Stimulated activated naive CD8-positive, alpha-beta T cell treated with anti-CD3 and anti-CD28 coated beads, Interleukin-15, Interleukin-2, amounts not matched to agents 100 ng/mL and 50 ng/mL, for 24 hours (primary cell): ENCODE measurements around the gene TTLL8.

Experiments used
- H3K27ac Mint-ChIP-seq: one replicate; pipeline ENCODE4 v1.8.0; 2021; ENCODE audit warnings: mild to moderate bottlenecking, mixed read lengths
- H3K27me3 Mint-ChIP-seq: one replicate; pipeline ENCODE4 v1.8.0; 2021; ENCODE audit warnings: mixed read lengths
- H3K36me3 Mint-ChIP-seq: one replicate; pipeline ENCODE4 v1.8.0; 2021; ENCODE audit warnings: low read depth, mixed read lengths
- H3K4me1 Mint-ChIP-seq: one replicate; pipeline ENCODE4 v1.8.0; 2021; ENCODE audit warnings: low read depth, mixed read lengths
- H3K4me3 Mint-ChIP-seq: one replicate; pipeline ENCODE4 v1.8.0; 2021; ENCODE audit warnings: mild to moderate bottlenecking, mixed read lengths
- H3K9me3 Mint-ChIP-seq: one replicate; pipeline ENCODE4 v1.8.0; 2021; ENCODE audit warnings: mixed read lengths

The TTLL8 gene

GRCh38 chr22:50074551-50075530, 16.7 kb upstream of the TTLL8 start:
- Mint-ChIP-seq H3K4me1 (no peaks in the 10 kb centered on the region), H3K9me3 (no peaks in the 10 kb centered on the region), H3K27ac (no peak overlapping the region), H3K27me3 (no peaks in the 10 kb centered on the region), H3K36me3 (no peaks in the 10 kb centered on the region), H3K4me3 (no peak overlapping the region)

- Mint-ChIP-seq H3K4me3 (no peak overlapping the region), H3K27ac (no peak overlapping the region), H3K4me1 (no peaks in the 10 kb centered on the region), H3K27me3 (no peaks in the 10 kb centered on the region), H3K36me3 (no peaks in the 10 kb centered on the region), H3K9me3 (no peaks in the 10 kb centered on the region)
Observed at GRCh38 chr22:50074056-50074455, 16.0 kb upstream of the TTLL8 start.

GRCh38 chr22:50072714-50073538, 14.8 kb upstream of the TTLL8 start:
- no peak overlapping the region for H3K4me3 Mint-ChIP-seq
- no peaks in the 10 kb centered on the region for H3K27me3 Mint-ChIP-seq
- no peaks in the 10 kb centered on the region for H3K36me3 Mint-ChIP-seq
- no peak overlapping the region for H3K27ac Mint-ChIP-seq
- no peaks in the 10 kb centered on the region for H3K9me3 Mint-ChIP-seq
- H3K4me1 Mint-ChIP-seq: no peaks in the 10 kb centered on the region

- H3K36me3 Mint-ChIP-seq: no peaks in the 10 kb centered on the region
- H3K27ac Mint-ChIP-seq: no peak overlapping the region
- H3K4me3 Mint-ChIP-seq: no peak overlapping the region
- H3K9me3 Mint-ChIP-seq: no peaks in the 10 kb centered on the region
- no peaks in the 10 kb centered on the region for H3K4me1 Mint-ChIP-seq
- no peaks in the 10 kb centered on the region for H3K27me3 Mint-ChIP-seq
Observed at GRCh38 chr22:50072167-50072555, 14.1 kb upstream of the TTLL8 start.

GRCh38 chr22:50071432-50072166, 13.5 kb upstream of the TTLL8 start:
- H3K36me3 Mint-ChIP-seq: no peaks in the 10 kb centered on the region
- no peak overlapping the region for H3K4me3 Mint-ChIP-seq
- no peaks in the 10 kb centered on the region for H3K4me1 Mint-ChIP-seq
- H3K9me3 Mint-ChIP-seq: no peaks in the 10 kb centered on the region
- no peak overlapping the region for H3K27ac Mint-ChIP-seq
- no peaks in the 10 kb centered on the region for H3K27me3 Mint-ChIP-seq

- Mint-ChIP-seq H3K4me3 (no peak overlapping the region), H3K27ac (no peak overlapping the region), H3K9me3 (no peaks in the 10 kb centered on the region), H3K27me3 (no peaks in the 10 kb centered on the region), H3K36me3 (no peaks in the 10 kb centered on the region), H3K4me1 (no peaks in the 10 kb centered on the region)
Observed at GRCh38 chr22:50070366-50070765, 12.3 kb upstream of the TTLL8 start.

- no peaks in the 10 kb centered on the region for H3K9me3 Mint-ChIP-seq
- H3K27ac Mint-ChIP-seq: no peak overlapping the region
- H3K36me3 Mint-ChIP-seq: no peaks in the 10 kb centered on the region
- no peaks in the 10 kb centered on the region for H3K27me3 Mint-ChIP-seq
- H3K4me1 Mint-ChIP-seq: no peaks in the 10 kb centered on the region
- no peak overlapping the region for H3K4me3 Mint-ChIP-seq
Observed at GRCh38 chr22:50068096-50068495, 10.0 kb upstream of the TTLL8 start.

GRCh38 chr22:50067244-50067643, 9.1 kb upstream of the TTLL8 start:
- Mint-ChIP-seq H3K9me3 (no peaks in the 10 kb centered on the region), H3K27ac (no peak overlapping the region), H3K27me3 (no peaks in the 10 kb centered on the region), H3K4me3 (no peak overlapping the region), H3K4me1 (no peaks in the 10 kb centered on the region), H3K36me3 (no peaks in the 10 kb centered on the region)

GRCh38 chr22:50064453-50064852, 6.4 kb upstream of the TTLL8 start:
- H3K4me1 Mint-ChIP-seq: no peaks in the 10 kb centered on the region
- peaks cover 5% of the 10 kb centered on the region for H3K27me3 Mint-ChIP-seq
- H3K9me3 Mint-ChIP-seq: no peaks in the 10 kb centered on the region
- H3K27ac Mint-ChIP-seq: no peak overlapping the region
- no peak overlapping the region for H3K4me3 Mint-ChIP-seq
- H3K36me3 Mint-ChIP-seq: no peaks in the 10 kb centered on the region

GRCh38 chr22:50063589-50064393, 5.7 kb upstream of the TTLL8 start:
- Mint-ChIP-seq H3K27me3 (peaks cover 12% of the 10 kb centered on the region), H3K9me3 (no peaks in the 10 kb centered on the region), H3K27ac (no peak overlapping the region), H3K4me1 (no peaks in the 10 kb centered on the region), H3K4me3 (no peak overlapping the region), H3K36me3 (no peaks in the 10 kb centered on the region)

- Mint-ChIP-seq H3K9me3 (no peaks in the 10 kb centered on the region), H3K4me3 (no peak overlapping the region), H3K27me3 (peaks cover 15% of the 10 kb centered on the region), H3K36me3 (no peaks in the 10 kb centered on the region), H3K4me1 (no peaks in the 10 kb centered on the region), H3K27ac (no peak overlapping the region)
Observed at GRCh38 chr22:50062509-50063135, 4.5 kb upstream of the TTLL8 start.

- H3K36me3 Mint-ChIP-seq: no peaks in the 10 kb centered on the region
- peaks cover 16% of the 10 kb centered on the region for H3K27me3 Mint-ChIP-seq
- H3K4me1 Mint-ChIP-seq: no peaks in the 10 kb centered on the region
- no peaks in the 10 kb centered on the region for H3K9me3 Mint-ChIP-seq
- no peak overlapping the region for H3K27ac Mint-ChIP-seq
- H3K4me3 Mint-ChIP-seq: no peak overlapping the region
Observed at GRCh38 chr22:50061824-50062355, 3.8 kb upstream of the TTLL8 start.

GRCh38 chr22:50061141-50061823, 3.2 kb upstream of the TTLL8 start:
- Mint-ChIP-seq H3K27me3 (peaks cover 16% of the 10 kb centered on the region), H3K36me3 (no peaks in the 10 kb centered on the region), H3K9me3 (no peaks in the 10 kb centered on the region), H3K4me3 (no peak overlapping the region), H3K27ac (no peak overlapping the region), H3K4me1 (no peaks in the 10 kb centered on the region)
